Measurements from ENCODE around the gene HYAL3.

- TF ChIP-seq CTCF (IDR thresholded peaks at IDR 0.05) (no peak), RELA (CRISPR knock-in tag; IDR thresholded peaks at IDR 0.05; ENCODE audit: borderline replicate concordance) (no peak), NR3C1 (CRISPR knock-in tag; conservative IDR thresholded peaks at IDR 0.05; ENCODE audit: low read depth) (no peak)
Observed at GRCh38 chr3:50319181-50319893, 20.1 kb upstream of the HYAL3 start.
